Keratinocyte (primary cell): ENCODE results near the gene ANKRD44. TPM values are rescaled to one million over a fixed set of nuclear protein-coding genes. Genes with fewer than 3 reads are reported as not detected.

Source experiments
- DNase-seq: peaks from one replicate; pipeline ENCODE4 v3.0.0-alpha.2; 2011; ENCODE audit warnings: low read depth, missing footprints, low spot score
- FAIRE-seq: peaks from 2 replicates; lab custom pipeline; 2011; peaks lifted over from hg19 to GRCh38; lab: Jason Lieb, UNC
- H2AFZ ChIP-seq: 2 replicates; pipeline ENCODE4 v1.6.0; 2012; ENCODE audit warnings: low read length, control low read depth, inconsistent platforms; ENCODE audit not compliant: control insufficient read depth
- H3K27ac ChIP-seq: 2 replicates; pipeline ENCODE4 v1.5.1; 2011; ENCODE audit warnings: low read length; ENCODE audit not compliant: control insufficient read depth, insufficient read depth
- H3K27me3 ChIP-seq: 3 replicates; pipeline ENCODE4 v1.6.0; 2011; ENCODE audit warnings: low read length; ENCODE audit not compliant: control insufficient read depth, insufficient read depth; ENCODE audit errors: extremely low read depth
- H3K36me3 ChIP-seq, 2 experiments: 2 replicates in 1 of 2; 3 replicates in 1 of 2; pipeline ENCODE4 v1.5.1; 2011; ENCODE audit warnings: low read length in 2 of 2, mild to moderate bottlenecking in 1 of 2; ENCODE audit not compliant: control insufficient read depth in 2 of 2, insufficient read depth in 2 of 2; ENCODE audit errors: extremely low read depth in 1 of 2
- H3K4me1 ChIP-seq: 3 replicates; pipeline ENCODE4 v1.5.1; 2011; ENCODE audit warnings: low read length; ENCODE audit not compliant: control insufficient read depth, insufficient read depth; ENCODE audit errors: extremely low read depth
- H3K4me2 ChIP-seq: 3 replicates; pipeline ENCODE4 v1.6.0; 2011; ENCODE audit warnings: low read depth, low read length; ENCODE audit not compliant: control insufficient read depth, insufficient read depth; ENCODE audit errors: extremely low read depth
- H3K4me3 ChIP-seq, 3 experiments: fragments of 200-600 bp in 1 of 3; sonication (generic) in 1 of 3; 2 replicates in 2 of 3; 3 replicates in 1 of 3; pipeline ENCODE4 v1.5.1; 2011 to 2016; ENCODE audit warnings: low read length in 3 of 3, mild to moderate bottlenecking in 3 of 3, control low read depth in 2 of 3, inconsistent platforms in 1 of 3, low read depth in 1 of 3, mixed read lengths in 1 of 3, mixed run types in 1 of 3, moderate library complexity in 1 of 3; ENCODE audit not compliant: control insufficient read depth in 2 of 3, insufficient read depth in 2 of 3; ENCODE audit errors: extremely low read depth in 1 of 3
- H3K79me2 ChIP-seq: 2 replicates; pipeline ENCODE4 v1.6.0; 2012; ENCODE audit warnings: low read length; ENCODE audit not compliant: control insufficient read depth, insufficient read depth
- H3K9ac ChIP-seq: 3 replicates; pipeline ENCODE4 v1.6.0; 2011; ENCODE audit warnings: low read length; ENCODE audit not compliant: control insufficient read depth, insufficient read depth; ENCODE audit errors: extremely low read depth
- H3K9me1 ChIP-seq: 3 replicates; pipeline ENCODE4 v1.6.0; 2011; ENCODE audit warnings: low read length; ENCODE audit not compliant: control insufficient read depth, insufficient read depth; ENCODE audit errors: extremely low read depth
- H3K9me3 ChIP-seq: 2 replicates; pipeline ENCODE4 v1.5.1; 2012; ENCODE audit warnings: low read depth, low read length; ENCODE audit not compliant: control insufficient read depth
- H4K20me1 ChIP-seq: 3 replicates; pipeline ENCODE4 v1.6.0; 2011; ENCODE audit warnings: low read length; ENCODE audit not compliant: control insufficient read depth, insufficient read depth; ENCODE audit errors: extremely low read depth
- EZH2 ChIP-seq: IDR thresholded peaks from one replicate; pipeline ENCODE4 v1.6.1; 2012; ENCODE audit warnings: inconsistent platforms, mild to moderate bottlenecking, low read length, moderate library complexity
- dilution Hi-C: fragments of 300-500 bp; cut with MboI; formaldehyde crosslinking; loops from one replicate; pipeline ENCODE4 v1.7.0; 2020; ENCODE audit warnings: low sequenced_read_pairs; ENCODE audit not compliant: extremely low pct_ligation_motif_present
- polyA plus RNA-seq, 5 experiments: library from polyadenylated mRNA; depleted of rRNA in 3 of 5; stranded (reverse) in 3 of 5; stranded (forward) in 1 of 5; unstranded in 1 of 5; fragments of >200 nt; gene quantifications; 1 replicate in 1 of 5; 2 replicates in 3 of 5; 3 replicates in 1 of 5; pipeline versions ENCODE4 v1.2.1 to v1.2.3, GENCODE V29; 2011 to 2012; ENCODE audit warnings: missing spikeins in 2 of 5, low read depth in 1 of 5, low replicate concordance in 1 of 5
- TF ChIP-seq, protein P1 (sequence below), 3 experiments: IDR thresholded peaks in 1 of 3; conservative IDR thresholded peaks in 1 of 3; optimal IDR thresholded peaks in 1 of 3; 2 replicates in 2 of 3; 3 replicates in 1 of 3; pipeline versions ENCODE3 to v1.5.1; 2011; ENCODE audit warnings: low read length in 3 of 3, mild to moderate bottlenecking in 3 of 3, moderate library complexity in 2 of 3, control low read depth in 1 of 3, inconsistent platforms in 1 of 3; ENCODE audit not compliant: insufficient read depth in 2 of 3; ENCODE audit errors: extremely low read depth in 1 of 3

ANKRD44 gene
- polyA plus RNA-seq, 1 donor (not counting 4 experiments of a cell fraction or from before 2014, with no cell fraction given), result 0.35 TPM

DNA sequence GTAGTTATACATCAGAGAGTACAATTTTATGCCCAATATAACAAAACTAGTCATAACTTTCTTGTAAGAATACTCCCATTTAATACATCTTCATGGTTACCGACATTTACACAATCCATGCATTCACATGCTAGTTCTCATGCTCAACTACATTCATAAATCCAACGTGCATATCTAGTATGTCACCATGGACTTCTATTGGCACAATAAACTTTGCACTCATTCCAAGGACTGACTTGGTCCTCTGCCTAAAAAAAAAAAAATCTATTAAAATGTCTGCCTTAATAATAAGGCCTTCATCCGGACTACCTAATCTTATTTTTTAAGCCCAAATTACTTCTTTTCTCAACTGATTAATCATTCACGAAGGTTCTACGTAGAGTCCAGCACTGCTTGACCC, 276.3 kb downstream of the ANKRD44 start:
- dilution Hi-C loops, result no loop called here
- TF ChIP-seq, protein P1, sequence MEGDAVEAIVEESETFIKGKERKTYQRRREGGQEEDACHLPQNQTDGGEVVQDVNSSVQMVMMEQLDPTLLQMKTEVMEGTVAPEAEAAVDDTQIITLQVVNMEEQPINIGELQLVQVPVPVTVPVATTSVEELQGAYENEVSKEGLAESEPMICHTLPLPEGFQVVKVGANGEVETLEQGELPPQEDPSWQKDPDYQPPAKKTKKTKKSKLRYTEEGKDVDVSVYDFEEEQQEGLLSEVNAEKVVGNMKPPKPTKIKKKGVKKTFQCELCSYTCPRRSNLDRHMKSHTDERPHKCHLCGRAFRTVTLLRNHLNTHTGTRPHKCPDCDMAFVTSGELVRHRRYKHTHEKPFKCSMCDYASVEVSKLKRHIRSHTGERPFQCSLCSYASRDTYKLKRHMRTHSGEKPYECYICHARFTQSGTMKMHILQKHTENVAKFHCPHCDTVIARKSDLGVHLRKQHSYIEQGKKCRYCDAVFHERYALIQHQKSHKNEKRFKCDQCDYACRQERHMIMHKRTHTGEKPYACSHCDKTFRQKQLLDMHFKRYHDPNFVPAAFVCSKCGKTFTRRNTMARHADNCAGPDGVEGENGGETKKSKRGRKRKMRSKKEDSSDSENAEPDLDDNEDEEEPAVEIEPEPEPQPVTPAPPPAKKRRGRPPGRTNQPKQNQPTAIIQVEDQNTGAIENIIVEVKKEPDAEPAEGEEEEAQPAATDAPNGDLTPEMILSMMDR (optimal IDR thresholded peaks at IDR 0.05 in 1 of 3, IDR thresholded peaks at IDR 0.05 in 1 of 3, conservative IDR thresholded peaks at IDR 0.05 in 1 of 3; ENCODE audit: extremely low read depth in 1 of 3, insufficient read depth in 2 of 3, low read length in 3 of 3), result no peak
- TF ChIP-seq EZH2, result no peak
- H3K4me3 ChIP-seq, result no peak overlapping the region

DNA sequence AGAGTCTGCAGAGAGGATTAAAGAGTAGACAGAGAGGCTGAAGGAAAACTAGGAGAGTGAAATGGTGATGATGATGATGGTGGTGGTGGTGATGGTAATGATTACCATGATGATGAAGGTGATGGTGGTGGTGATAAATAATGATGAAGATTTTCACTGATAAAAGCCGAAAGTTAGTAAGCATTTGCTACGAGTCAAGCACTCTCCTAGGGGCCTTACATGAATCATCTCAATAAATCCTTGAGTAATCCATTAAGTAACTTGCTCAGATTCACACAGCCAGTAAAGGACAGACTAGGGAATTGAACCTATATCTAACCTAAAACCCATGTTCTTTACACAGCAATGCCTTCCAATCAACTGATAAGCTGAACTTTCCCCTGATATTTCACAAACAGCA, 277.4 kb downstream of the ANKRD44 start:
- no peaks in the 10 kb centered on the region for H3K9me3 ChIP-seq
- FAIRE-seq (no peak), DNase-seq (no peak)
- no peaks in the 10 kb centered on the region for H4K20me1 ChIP-seq
- H3K36me3 ChIP-seq, result no peaks in the 10 kb centered on the region
- no peaks in the 10 kb centered on the region for H3K27me3 ChIP-seq
- H3K4me1 ChIP-seq, result no peaks in the 10 kb centered on the region
- TF ChIP-seq, protein P1 (optimal IDR thresholded peaks at IDR 0.05 in 1 of 3, IDR thresholded peaks at IDR 0.05 in 1 of 3, conservative IDR thresholded peaks at IDR 0.05 in 1 of 3; ENCODE audit: extremely low read depth in 1 of 3, insufficient read depth in 2 of 3, low read length in 3 of 3), result no peak
- no peak for TF ChIP-seq EZH2
- no peaks in the 10 kb centered on the region for H3K79me2 ChIP-seq
- no peak overlapping the region for H3K4me2 ChIP-seq
- no peaks in the 10 kb centered on the region for H3K9me1 ChIP-seq
- no peak overlapping the region for H3K27ac ChIP-seq
- H3K4me3 ChIP-seq, result no peak overlapping the region
- no peak overlapping the region for H3K9ac ChIP-seq
- dilution Hi-C loops, result no loop called here
- H2AFZ ChIP-seq, result no peak overlapping the region

More for the DNA sequence above, 276.3 kb downstream of the ANKRD44 start:
- Histone ChIP-seq H2AFZ (no peak overlapping the region), H3K4me1 (no peaks in the 10 kb centered on the region), H3K36me3 (no peaks in the 10 kb centered on the region), H3K9me3 (no peaks in the 10 kb centered on the region), H3K4me2 (no peak overlapping the region), H4K20me1 (no peaks in the 10 kb centered on the region), H3K9ac (no peak overlapping the region), H3K27me3 (no peaks in the 10 kb centered on the region), H3K79me2 (no peaks in the 10 kb centered on the region), H3K9me1 (no peaks in the 10 kb centered on the region), H3K27ac (no peak overlapping the region)
- DNase-seq, result no peak
- no peak for FAIRE-seq
